Fibroblast of skin of back (primary cell): ENCODE data around the gene TM4SF4.

ENCODE experiments used
- DNase-seq: peaks from one replicate; pipeline ENCODE4 v3.0.0-alpha.2; 2013

TM4SF4 gene

GRCh38 chr3:149455366-149455765 lies 19.1 kb upstream of the TM4SF4 start:
- DNase-seq, result no peak

GRCh38 chr3:149455989-149456388 lies 18.5 kb upstream of the TM4SF4 start:
- DNase-seq, result no peak

GRCh38 chr3:149459491-149460059 lies 14.9 kb upstream of the TM4SF4 start:
- DNase-seq, result no peak

DNA sequence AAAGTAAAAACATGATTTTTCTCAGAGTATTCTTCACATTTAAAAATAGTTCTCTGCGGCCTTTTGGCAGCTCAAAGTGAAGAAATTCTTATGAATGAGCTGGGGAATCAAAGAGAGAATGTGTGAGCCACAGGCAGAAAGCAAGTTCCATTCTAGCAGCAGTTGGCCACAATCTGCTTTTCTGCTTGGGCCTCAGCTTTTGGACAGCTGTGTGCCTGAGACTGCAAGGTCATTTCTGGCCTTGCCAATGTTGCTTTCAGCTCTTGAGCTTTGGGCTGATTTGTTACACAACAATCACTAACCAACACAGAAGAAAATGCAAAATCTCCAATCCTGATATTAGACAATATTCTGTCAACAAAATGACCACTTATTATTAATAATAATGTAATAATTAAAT lies 14.4 kb upstream of the TM4SF4 start:
- DNase-seq, result no peak

- DNase-seq, result peak; percentile 72
Measured at GRCh38 chr3:149462051-149462450, 12.4 kb upstream of the TM4SF4 start.

DNA sequence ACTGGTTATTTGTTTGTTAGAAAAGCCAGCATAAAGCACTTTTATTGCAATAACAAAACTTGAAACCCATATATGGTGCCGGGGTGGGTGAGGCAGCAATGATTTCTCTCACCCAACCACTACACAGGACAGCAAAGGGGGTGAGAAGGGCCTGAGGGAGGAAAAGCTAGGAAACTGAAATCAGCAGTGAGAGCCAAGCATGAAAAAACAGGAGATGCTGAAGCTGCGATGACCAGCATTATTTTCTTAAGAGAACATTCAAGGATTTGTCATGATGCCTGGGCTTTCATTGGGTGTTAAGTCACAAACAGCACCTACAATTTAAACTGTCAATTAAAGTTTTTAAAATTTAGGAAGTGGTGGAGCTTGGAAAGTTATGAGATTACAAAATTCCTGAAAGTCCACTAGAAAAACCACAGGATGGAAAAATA lies 11.9 kb upstream of the TM4SF4 start:
- peak; percentile 90 for DNase-seq

DNA sequence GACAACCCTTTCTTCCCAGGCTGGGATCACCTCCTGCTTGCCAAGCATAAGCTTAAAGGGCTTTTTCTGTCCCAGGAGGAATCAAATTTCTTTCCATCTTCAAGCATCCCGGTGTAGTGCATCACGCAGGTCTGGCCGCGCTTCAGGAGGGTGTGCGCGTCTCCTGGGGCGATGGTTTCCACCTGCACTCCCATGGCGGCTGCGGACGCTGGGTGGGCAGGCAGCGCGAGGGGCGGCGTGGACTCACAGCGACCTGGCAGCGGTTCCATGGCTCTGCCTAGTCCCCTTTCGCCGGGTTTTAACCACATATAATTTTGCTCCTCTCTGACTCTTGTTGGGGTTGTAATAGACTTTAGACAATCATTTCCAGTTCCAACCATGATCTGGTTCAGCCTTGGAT lies 10.6 kb upstream of the TM4SF4 start:
- DNase-seq, result no peak

DNA sequence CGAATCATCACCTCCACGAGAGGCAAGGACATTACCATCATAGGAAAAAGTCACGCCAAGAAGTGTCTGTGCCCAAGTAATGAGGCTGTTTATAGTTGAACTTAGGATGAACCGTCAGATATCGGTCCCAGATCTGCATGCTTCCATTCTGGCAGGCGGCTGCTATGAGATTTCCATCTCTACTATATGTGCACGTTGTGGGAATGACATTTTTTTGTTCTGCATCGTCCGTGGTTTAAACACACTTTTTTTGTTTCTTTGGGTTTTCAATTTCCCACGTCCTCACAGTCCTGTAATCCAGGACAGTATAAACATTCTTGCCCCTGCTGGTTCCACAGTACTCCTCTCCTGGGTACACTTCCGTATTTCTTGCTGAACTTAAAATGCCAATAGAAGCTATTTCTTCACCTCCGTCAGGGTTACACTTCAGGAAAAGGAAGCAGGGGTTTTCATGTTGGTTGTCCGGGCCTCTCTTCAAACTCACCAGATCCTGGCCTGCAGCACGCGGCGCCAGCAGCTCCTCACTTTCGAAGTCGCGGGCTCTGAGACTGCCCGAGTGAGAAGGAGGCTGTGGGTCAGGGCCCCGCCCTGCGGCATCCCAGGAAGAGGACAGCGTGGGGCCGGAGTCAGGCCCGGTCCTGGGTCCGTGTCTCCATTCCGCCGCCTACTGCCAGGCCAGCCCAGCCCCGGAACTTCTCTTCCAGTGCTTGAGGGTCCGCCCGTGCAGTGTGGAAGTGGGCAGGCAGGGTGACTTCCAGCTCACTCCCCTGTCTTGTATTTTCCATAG lies 9.8 kb upstream of the TM4SF4 start:
- DNase-seq, result peak; percentile 57

GRCh38 chr3:149465351-149465883 lies 9.1 kb upstream of the TM4SF4 start:
- no peak for DNase-seq

DNA sequence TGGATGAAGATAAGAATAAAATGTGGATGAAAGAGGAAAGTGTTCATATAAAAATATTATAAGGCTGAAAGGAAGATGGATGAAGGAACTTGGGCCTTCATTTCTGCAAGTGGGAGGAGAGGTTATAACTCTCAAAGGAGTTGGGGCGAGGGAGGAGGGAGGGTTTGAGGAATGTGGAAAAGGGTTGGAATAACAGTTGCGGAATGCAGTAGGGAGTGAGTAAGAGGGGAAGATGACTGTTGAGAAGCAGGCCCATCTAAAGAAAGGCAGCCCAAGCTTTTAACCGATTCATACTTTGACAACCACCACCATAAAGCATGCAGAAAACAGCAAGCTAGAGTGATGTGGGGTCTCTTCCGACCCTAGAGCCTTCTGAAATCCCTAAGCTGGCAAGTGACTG lies 8.3 kb upstream of the TM4SF4 start:
- peak; percentile 98 for DNase-seq

DNA sequence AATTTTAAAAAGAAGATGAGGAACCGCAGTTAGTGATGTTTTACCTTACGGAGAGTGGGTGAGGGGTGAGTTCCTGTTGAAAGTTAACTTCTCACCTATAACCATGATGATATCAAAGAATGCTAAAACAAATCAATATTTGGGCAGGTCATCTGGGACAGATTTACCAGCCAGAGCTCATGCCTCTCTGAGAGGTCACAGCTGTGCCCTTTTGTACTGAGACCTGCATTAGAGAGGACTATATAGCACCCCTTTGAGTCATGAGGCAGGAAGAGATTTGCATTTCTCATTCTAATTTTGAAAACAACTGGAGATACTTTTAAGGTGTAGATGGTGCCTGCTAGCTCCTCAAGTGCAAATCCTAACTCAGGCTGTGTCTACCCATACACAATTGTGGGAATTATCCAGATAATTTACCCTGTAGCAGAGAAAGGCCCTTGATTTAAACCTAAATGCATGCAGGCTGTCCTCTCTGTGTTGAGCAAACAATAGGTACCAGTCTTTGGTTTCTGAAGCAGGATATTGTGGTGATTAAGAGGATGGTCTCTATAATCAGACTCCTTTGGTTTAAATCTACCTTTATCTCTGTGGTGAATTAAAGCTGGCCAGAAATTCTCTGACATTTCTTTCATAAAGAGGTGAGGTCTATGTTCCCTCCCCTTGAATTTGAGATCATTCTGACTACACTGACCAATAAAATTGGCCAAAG lies 5.8 kb upstream of the TM4SF4 start:
- no peak for DNase-seq

GRCh38 chr3:149470381-149470780 lies 4.1 kb upstream of the TM4SF4 start:
- no peak for DNase-seq

DNA sequence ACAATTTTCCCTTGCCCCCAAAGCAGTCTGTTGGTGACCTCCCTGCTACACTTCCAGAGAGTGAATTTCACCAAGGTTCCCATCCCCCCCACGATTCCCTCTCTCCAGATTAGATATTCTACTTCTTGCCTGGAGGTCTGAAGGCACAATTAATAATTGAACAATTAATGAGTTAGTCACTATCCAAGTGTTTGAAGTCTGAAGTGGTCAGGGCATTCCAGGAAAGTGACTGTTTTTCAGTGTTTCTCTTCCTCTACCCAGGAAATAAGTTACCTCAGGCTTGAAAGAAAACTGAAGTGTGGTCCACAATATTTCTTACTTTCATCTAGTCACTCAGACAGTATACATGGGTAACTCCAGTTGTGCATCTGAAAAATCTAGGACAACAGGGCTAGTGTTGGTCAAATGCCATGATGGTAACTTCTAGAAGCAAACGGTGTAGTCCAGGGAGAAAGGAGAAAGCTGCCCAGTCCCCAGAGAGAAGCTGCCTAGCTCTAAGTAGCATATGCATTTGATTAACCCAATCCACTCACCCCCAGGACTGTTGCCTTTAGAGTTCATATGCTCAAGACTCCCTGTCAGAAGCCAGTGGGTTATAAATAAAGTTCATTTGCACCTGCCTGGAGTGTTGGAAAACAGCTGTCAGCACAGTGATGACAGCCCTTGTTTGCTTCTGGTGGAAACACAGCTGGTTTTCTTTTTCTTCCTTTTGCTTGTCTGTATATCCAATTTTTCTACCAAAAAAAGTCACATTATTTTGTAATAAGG lies 2.3 kb upstream of the TM4SF4 start:
- DNase-seq, result peak; percentile 53

- peak; percentile 92 for DNase-seq
Measured at GRCh38 chr3:149473357-149474249, 894 bp upstream of the TM4SF4 start.

- DNase-seq, result no peak
Measured at GRCh38 chr3:149475451-149476060, 1.1 kb downstream of the TM4SF4 start.

GRCh38 chr3:149476225-149476624 lies 1.7 kb downstream of the TM4SF4 start:
- DNase-seq, result no peak

DNA sequence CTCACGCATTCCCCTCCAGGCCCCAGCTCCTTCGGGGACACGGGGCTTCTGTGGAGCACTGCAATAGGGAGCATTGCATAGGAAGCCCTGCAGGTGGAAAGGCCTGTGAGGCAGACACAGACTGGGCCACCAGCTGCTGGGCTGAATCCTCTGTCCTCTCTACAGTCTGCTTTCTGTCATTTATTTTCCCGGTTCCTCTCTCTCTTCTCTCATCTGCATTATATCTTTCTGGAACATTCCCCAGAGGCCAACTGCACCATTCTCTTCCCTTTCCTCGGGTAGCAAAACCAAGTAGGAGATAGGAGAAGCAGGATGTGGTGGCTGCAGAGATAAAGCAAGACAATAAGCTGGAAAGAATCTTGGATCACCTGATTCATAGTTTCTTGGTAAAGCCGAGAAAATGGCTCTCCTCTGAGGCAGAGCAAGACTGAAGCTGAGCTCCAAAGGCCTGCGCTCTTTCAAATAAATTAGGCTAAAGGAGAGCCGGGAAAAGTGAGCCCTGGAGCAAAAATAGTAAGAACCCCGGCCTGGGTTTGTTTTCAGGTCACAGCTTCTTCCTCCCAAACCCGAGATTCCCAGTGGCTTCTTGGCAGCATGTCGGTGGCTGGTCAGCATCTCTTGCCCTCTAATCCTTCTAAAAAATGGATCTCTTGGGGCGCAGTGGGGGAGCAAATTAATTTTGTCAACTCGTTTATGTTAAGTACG lies 5.3 kb downstream of the TM4SF4 start:
- DNase-seq, result peak; percentile 50

DNA sequence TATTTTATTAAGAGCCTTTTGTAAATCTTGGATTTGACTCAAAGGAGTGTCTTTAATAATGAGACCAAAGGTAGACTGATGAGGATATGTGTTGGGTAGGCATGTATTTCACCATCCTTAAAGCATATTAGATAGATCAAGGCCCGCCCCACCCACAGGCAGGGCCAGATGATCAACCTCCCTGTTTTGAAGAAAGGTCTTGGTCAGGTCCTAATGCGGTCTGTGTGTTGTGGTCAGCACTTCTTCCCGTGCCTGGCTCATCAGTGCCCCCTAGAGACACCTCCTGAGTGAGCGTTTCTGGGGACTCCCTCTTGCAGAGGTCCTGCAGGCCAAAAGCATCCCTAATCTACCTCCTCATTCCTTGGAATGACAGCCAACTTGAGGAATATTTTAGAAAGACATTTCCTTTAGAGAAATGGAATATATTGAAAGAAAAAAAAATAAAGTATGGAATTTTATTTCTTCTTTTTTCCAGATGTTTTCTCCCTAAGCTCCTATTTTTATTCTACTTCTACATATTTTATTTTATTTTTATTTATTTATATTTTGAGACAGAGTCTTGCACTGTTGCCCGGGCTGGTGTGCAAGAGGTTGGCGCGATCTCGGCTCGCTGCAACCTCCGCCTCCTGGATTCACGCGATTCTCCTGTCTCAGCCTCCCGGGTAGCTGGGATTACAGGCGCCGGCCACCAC lies 6.0 kb downstream of the TM4SF4 start:
- DNase-seq, result peak; percentile 84

DNA sequence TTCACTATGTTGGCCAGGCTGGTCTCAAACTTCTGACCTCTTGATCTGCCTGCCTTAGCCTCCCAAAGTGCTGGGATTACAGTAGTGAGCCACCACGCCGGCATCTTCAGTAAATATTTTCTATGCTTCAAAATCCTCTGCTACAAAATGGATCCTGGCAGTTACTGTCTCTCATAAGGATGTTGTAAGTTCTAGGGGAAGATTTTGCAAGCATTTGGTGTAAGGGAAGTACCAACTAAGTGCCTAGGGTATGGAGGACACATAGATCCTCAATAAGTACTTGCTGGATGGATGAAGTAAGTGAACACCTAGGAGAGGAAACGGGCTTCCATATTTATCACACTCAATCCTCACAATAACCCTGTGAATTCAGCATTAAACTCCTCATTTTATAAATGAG lies 6.6 kb downstream of the TM4SF4 start:
- DNase-seq, result no peak

GRCh38 chr3:149481491-149481890 lies 7.0 kb downstream of the TM4SF4 start:
- no peak for DNase-seq
